Astrocyte (in vitro differentiated cells and primary cell): ENCODE measurements around the gene GLRX. TPM values are rescaled to one million over a fixed set of nuclear protein-coding genes. Genes with fewer than 3 reads are reported as not detected.

ENCODE experiments used
- DNase-seq: peaks from one replicate; pipeline ENCODE4 v3.0.0-alpha.2; 2010; ENCODE audit warnings: low read depth
- FAIRE-seq: peaks from 2 replicates; lab custom pipeline; 2011; peaks lifted over from hg19 to GRCh38; lab: Jason Lieb, UNC
- H2AFZ ChIP-seq: 2 replicates; pipeline ENCODE4 v1.6.0; 2012; ENCODE audit warnings: low read depth, low read length, inconsistent platforms
- H3K27ac ChIP-seq: 2 replicates; pipeline ENCODE4 v1.5.1; 2011; ENCODE audit warnings: low read depth, low read length, inconsistent platforms
- H3K27me3 ChIP-seq: 2 replicates; pipeline ENCODE4 v1.6.0; 2011; ENCODE audit warnings: low read length, inconsistent platforms; ENCODE audit not compliant: insufficient read depth
- H3K36me3 ChIP-seq: 2 replicates; pipeline ENCODE4 v1.5.1; 2011; ENCODE audit warnings: low read length, inconsistent platforms; ENCODE audit not compliant: insufficient read depth
- H3K4me1 ChIP-seq: 2 replicates; pipeline ENCODE4 v1.5.1; 2011; ENCODE audit warnings: low read length, inconsistent platforms; ENCODE audit not compliant: insufficient read depth
- H3K4me2 ChIP-seq: 2 replicates; pipeline ENCODE4 v1.6.0; 2012; ENCODE audit warnings: low read length, inconsistent platforms
- H3K4me3 ChIP-seq: 2 replicates; pipeline ENCODE4 v1.5.1; 2011; ENCODE audit warnings: low read depth, mild to moderate bottlenecking, low read length, inconsistent platforms; ENCODE audit not compliant: insufficient read depth
- H3K79me2 ChIP-seq: 2 replicates; pipeline ENCODE4 v1.6.0; 2012; ENCODE audit warnings: mild to moderate bottlenecking, low read length, inconsistent platforms; ENCODE audit not compliant: insufficient read depth
- H3K9ac ChIP-seq: 2 replicates; pipeline ENCODE4 v1.6.0; 2012; ENCODE audit warnings: mild to moderate bottlenecking, low read length, inconsistent platforms
- H3K9me3 ChIP-seq: 2 replicates; pipeline ENCODE4 v1.5.1; 2012; ENCODE audit warnings: low read depth, mild to moderate bottlenecking, low read length, inconsistent platforms; ENCODE audit not compliant: insufficient read depth
- H4K20me1 ChIP-seq: 2 replicates; pipeline ENCODE4 v1.6.0; 2012; ENCODE audit warnings: low read length, inconsistent platforms; ENCODE audit not compliant: insufficient read depth
- H3K27ac Mint-ChIP-seq: one replicate; pipeline ENCODE4 v1.8.0; 2021; ENCODE audit warnings: mild to moderate bottlenecking, mixed read lengths; ENCODE audit not compliant: unreplicated experiment
- H3K27me3 Mint-ChIP-seq: one replicate; pipeline ENCODE4 v1.8.0; 2021; ENCODE audit warnings: low read depth, mixed read lengths; ENCODE audit not compliant: unreplicated experiment
- H3K36me3 Mint-ChIP-seq: one replicate; pipeline ENCODE4 v1.8.0; 2021; ENCODE audit warnings: low read depth, mixed read lengths; ENCODE audit not compliant: unreplicated experiment
- H3K4me1 Mint-ChIP-seq: one replicate; pipeline ENCODE4 v1.8.0; 2021; ENCODE audit warnings: low read depth, mixed read lengths; ENCODE audit not compliant: unreplicated experiment
- H3K4me3 Mint-ChIP-seq: one replicate; pipeline ENCODE4 v1.8.0; 2021; ENCODE audit warnings: mild to moderate bottlenecking, moderate library complexity, mixed read lengths; ENCODE audit not compliant: unreplicated experiment
- H3K9me3 Mint-ChIP-seq: one replicate; pipeline ENCODE4 v1.8.0; 2021; ENCODE audit warnings: mild to moderate bottlenecking, mixed read lengths; ENCODE audit not compliant: unreplicated experiment
- CTCF ChIP-seq: IDR thresholded peaks from 2 replicates; pipeline ENCODE4 v1.5.1; 2011; ENCODE audit warnings: low read depth, mild to moderate bottlenecking, inconsistent platforms, low read length, moderate library complexity; ENCODE audit not compliant: insufficient read depth
- EZH2 ChIP-seq: IDR thresholded peaks from 2 replicates; pipeline ENCODE4 v1.6.1; 2012; ENCODE audit warnings: mild to moderate bottlenecking, low read length, inconsistent platforms; ENCODE audit not compliant: insufficient read depth
- total RNA-seq: library from RNA; stranded (reverse); gene quantifications from 2 replicates; pipeline ENCODE4 v1.2.1, GENCODE V29; 2021

Gene GLRX
- total RNA-seq, 1 donor from 2014 or later: 38.4 TPM

DNA sequence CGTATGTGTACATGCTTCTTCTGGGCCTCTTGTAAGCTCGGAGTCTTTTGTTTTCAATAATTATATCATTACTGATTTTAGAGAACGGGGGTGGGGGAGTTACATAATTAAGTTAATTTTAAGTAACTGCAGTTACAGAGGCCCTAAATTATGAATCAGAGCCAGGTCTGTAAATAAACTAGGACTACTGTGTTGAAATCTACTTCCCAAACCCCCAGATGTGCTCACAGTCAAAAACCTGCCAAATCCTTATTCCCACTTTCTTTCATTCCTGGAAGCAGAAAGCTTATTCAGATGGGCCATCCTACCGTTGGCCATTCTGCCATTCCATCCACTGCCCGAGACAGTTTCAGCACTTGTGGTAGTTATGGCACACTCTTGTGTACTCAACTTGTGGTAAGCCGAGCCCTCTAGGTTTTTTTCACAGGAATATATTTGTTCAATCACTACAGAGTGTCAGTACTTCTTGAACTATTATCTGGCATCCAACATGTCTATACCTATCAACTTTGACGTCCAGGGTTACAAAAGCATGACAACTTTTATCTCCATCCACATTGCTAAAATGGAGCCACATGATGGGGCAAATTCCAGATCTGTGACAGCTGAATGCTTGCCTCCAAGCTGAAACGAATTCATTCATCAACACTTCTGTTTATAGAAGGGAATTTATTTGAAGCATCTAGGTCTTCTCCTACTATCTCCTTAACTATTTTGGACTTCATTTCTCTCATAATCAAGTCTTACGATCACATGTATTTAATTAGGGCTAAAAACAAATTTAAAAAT lies 37.8 kb downstream of the GLRX start:
- H4K20me1 ChIP-seq: no peaks in the 10 kb centered on the region
- H3K27ac ChIP-seq: no peak overlapping the region
- Mint-ChIP-seq H3K27me3 (no peaks in the 10 kb centered on the region), H3K9me3 (no peaks in the 10 kb centered on the region), H3K4me1 (peaks cover 14% of the 10 kb centered on the region), H3K4me3 (no peak overlapping the region), H3K27ac (no peak overlapping the region), H3K36me3 (peaks cover 19% of the 10 kb centered on the region)
- H3K4me3 ChIP-seq: no peak overlapping the region
- no peaks in the 10 kb centered on the region for H3K79me2 ChIP-seq
- no peak overlapping the region for H3K9ac ChIP-seq
- no peak overlapping the region for H3K4me2 ChIP-seq
- FAIRE-seq (no peak), DNase-seq (no peak)
- peaks cover 26% of the 10 kb centered on the region for H3K36me3 ChIP-seq
- TF ChIP-seq CTCF: no peak
- TF ChIP-seq EZH2: no peak
- H3K27me3 ChIP-seq: no peaks in the 10 kb centered on the region
- peaks cover under 1% of the 10 kb centered on the region for H3K4me1 ChIP-seq
- no peak overlapping the region for H2AFZ ChIP-seq
- no peaks in the 10 kb centered on the region for H3K9me3 ChIP-seq

- TF ChIP-seq CTCF (no peak), EZH2 (no peak)
- no peak overlapping the region for H3K27ac ChIP-seq
These were observed 38.9 kb downstream of the GLRX start for GRCh38 chr5:95783661-95784060.

GRCh38 chr5:95782181-95782580 lies 40.3 kb downstream of the GLRX start:
- Histone ChIP-seq H2AFZ (no peak overlapping the region), H3K27ac (no peak overlapping the region), H3K27me3 (no peaks in the 10 kb centered on the region), H3K79me2 (no peaks in the 10 kb centered on the region), H3K4me2 (no peak overlapping the region), H3K4me3 (no peak overlapping the region), H3K9ac (no peak overlapping the region), H3K4me1 (peaks cover 6% of the 10 kb centered on the region), H3K36me3 (peaks cover 17% of the 10 kb centered on the region), H4K20me1 (no peaks in the 10 kb centered on the region), H3K9me3 (no peaks in the 10 kb centered on the region)
- Mint-ChIP-seq H3K4me3 (no peak overlapping the region), H3K9me3 (no peaks in the 10 kb centered on the region), H3K27ac (no peak overlapping the region), H3K27me3 (no peaks in the 10 kb centered on the region), H3K36me3 (peaks cover 10% of the 10 kb centered on the region), H3K4me1 (peaks cover 24% of the 10 kb centered on the region)
- FAIRE-seq (no peak), DNase-seq (no peak)
- no peak for TF ChIP-seq CTCF
- TF ChIP-seq EZH2: no peak

More at GRCh38 chr5:95783661-95784060, 38.9 kb downstream of the GLRX start:
- DNase-seq: no peak
- Mint-ChIP-seq H3K9me3 (no peaks in the 10 kb centered on the region), H3K4me3 (no peak overlapping the region), H3K27me3 (no peaks in the 10 kb centered on the region), H3K4me1 (peaks cover 24% of the 10 kb centered on the region), H3K27ac (no peak overlapping the region), H3K36me3 (peaks cover 15% of the 10 kb centered on the region)
- Histone ChIP-seq H3K4me3 (no peak overlapping the region), H3K4me1 (peaks cover 6% of the 10 kb centered on the region), H3K9me3 (no peaks in the 10 kb centered on the region), H3K4me2 (no peak overlapping the region), H3K27me3 (no peaks in the 10 kb centered on the region), H4K20me1 (no peaks in the 10 kb centered on the region), H2AFZ (no peak overlapping the region), H3K9ac (no peak overlapping the region), H3K79me2 (no peaks in the 10 kb centered on the region), H3K36me3 (peaks cover 21% of the 10 kb centered on the region)
- no peak for FAIRE-seq
